Sigmoid colon (tissue), 7 donors: ENCODE measurements around the gene PRR30. TPM values are rescaled to one million over a fixed set of nuclear protein-coding genes. Genes with fewer than 3 reads are reported as not detected.

Experiments used
- DNase-seq: peaks from one replicate; pipeline ENCODE4 v3.0.0-alpha.2; 2019
- H3K27ac ChIP-seq, 4 donors: fragments of 200-600 bp; sonication (generic); one replicate each; pipeline ENCODE4 v1.5.1; 2016 to 2019; ENCODE audit warnings: mild to moderate bottlenecking in 1 of 4
- H3K27me3 ChIP-seq, 3 donors: fragments of 200-600 bp; sonication (generic); one replicate each; pipeline ENCODE4 v1.5.1; 2019; ENCODE audit warnings: mild to moderate bottlenecking in 1 of 3
- H3K36me3 ChIP-seq, 4 donors: fragments of 200-600 bp; sonication (generic); one replicate each; pipeline ENCODE4 v1.5.1; 2016 to 2019
- H3K4me1 ChIP-seq, 4 donors: fragments of 200-600 bp; sonication (generic); one replicate each; pipeline ENCODE4 v1.5.1; 2017 to 2019
- H3K4me3 ChIP-seq, 4 donors: fragments of 200-600 bp; sonication (generic); one replicate each; pipeline ENCODE4 v1.5.1; 2017 to 2019; ENCODE audit warnings: mild to moderate bottlenecking in 2 of 4, moderate library complexity in 1 of 4
- H3K9me3 ChIP-seq, 4 donors: fragments of 200-600 bp in 3 of 4; sonication (generic) in 3 of 4; one replicate each; pipeline versions ENCODE4 v1.5.1 to v1.6.1; 2013 to 2019
- CTCF ChIP-seq, 4 experiments: fragments of 450-650 bp in 3 of 4; fragments of 200-600 bp in 1 of 4; IDR thresholded peaks; one replicate each; pipeline ENCODE4 v1.5.1; 2016 to 2019; ENCODE audit warnings: antibody characterized with exemption in 4 of 4, mild to moderate bottlenecking in 3 of 4, moderate library complexity in 2 of 4
- EP300 ChIP-seq, 4 donors: sonication (generic); formaldehyde crosslinking; IDR thresholded peaks; one replicate each; pipeline ENCODE4 v1.6.1; 2017; ENCODE audit warnings: antibody characterized with exemption in 4 of 4
- POLR2A ChIP-seq, 2 donors: fragments of 450-650 bp; IDR thresholded peaks; one replicate each; pipeline ENCODE4 v1.6.1; 2016; ENCODE audit warnings: antibody characterized with exemption in 2 of 2, mild to moderate bottlenecking in 2 of 2, moderate library complexity in 2 of 2
- POLR2AphosphoS5 ChIP-seq, 4 donors: sonication (generic); formaldehyde crosslinking; IDR thresholded peaks; one replicate each; pipeline ENCODE4 v1.6.1; 2017; ENCODE audit warnings: antibody characterized with exemption in 4 of 4
- WGBS, 2 donors: extraction: QIAGEN DNeasy Blood & Tissue Kit; methylation state at CpG; one replicate each; pipeline ENCODE4 v1.1.7; 2013; 5-methylcytosine and 5-hydroxymethylcytosine counted together
- intact Hi-C: fragments of 100-400 bp; cut with DNase I; formaldehyde crosslinking; loops from one replicate; pipeline ENCODE4 v1.15.1; 2023
- polyA plus RNA-seq, 3 donors: library from polyadenylated mRNA; stranded (reverse); fragments of 200-250 nt; gene quantifications; one replicate each; pipeline ENCODE4 v1.2.3, GENCODE V29; 2013
- total RNA-seq, 4 donors: library from RNA; depleted of rRNA; stranded (reverse); fragments of >200 nt; gene quantifications; one replicate each; pipeline ENCODE4 v1.1.0, GENCODE V29; 2016
- donor health status: healthy with polysubstance abuse.
- donor health status: Bipolar disorder and iron deficiency.
- donor health status: healthy.

Gene PRR30
- total and polyA plus RNA-seq, 7 donors = not detected

GRCh38 chr2:27091746-27092695 lies 47.2 kb downstream of the PRR30 start:
- H3K9me3 ChIP-seq = no peaks in the 10 kb centered on the region
- H3K4me1 ChIP-seq = peaks cover 0 to 20% (median 13%) of the 10 kb centered on the region in 4 donors
- no peaks in the 10 kb centered on the region for H3K27me3 ChIP-seq
- no peak overlapping the region for H3K27ac ChIP-seq
- intact Hi-C loops = no loop called here
- WGBS, 2 donors = 74 to 81% methylated on average over 25 of the region's 25 CpGs
- no peak for TF ChIP-seq CTCF (IDR thresholded peaks at IDR 0.05)
- no peak for TF ChIP-seq POLR2AphosphoS5 (IDR thresholded peaks at IDR 0.05)
- TF ChIP-seq POLR2A (IDR thresholded peaks at IDR 0.05) = no peak
- no peak for TF ChIP-seq EP300 (IDR thresholded peaks at IDR 0.05)
- no peak overlapping the region for H3K4me3 ChIP-seq
- no peaks in the 10 kb centered on the region for H3K36me3 ChIP-seq
- DNase-seq = no peak

GRCh38 chr2:27089111-27089954 lies 49.9 kb downstream of the PRR30 start:
- no peaks in the 10 kb centered on the region for H3K36me3 ChIP-seq
- intact Hi-C loops = loop anchor here (5.0 kb wide), 2 partner anchors 57 to 123 kb away; partner anchors contain the start of genes ATRAID, SLC5A6 and TMEM214
- H3K27me3 ChIP-seq = no peaks in the 10 kb centered on the region
- no peak overlapping the region for H3K4me3 ChIP-seq
- peaks cover 0 to 31% (median 26%) of the 10 kb centered on the region in 4 donors for H3K4me1 ChIP-seq
- no peak for TF ChIP-seq EP300 (IDR thresholded peaks at IDR 0.05)
- no peak for TF ChIP-seq POLR2AphosphoS5 (IDR thresholded peaks at IDR 0.05)
- TF ChIP-seq CTCF (IDR thresholded peaks at IDR 0.05) = no peak
- TF ChIP-seq POLR2A (IDR thresholded peaks at IDR 0.05) = no peak
- H3K27ac ChIP-seq = no peak overlapping the region
- 92 to 94% methylated on average over 14 of the region's 14 CpGs for WGBS, 2 donors
- DNase-seq = no peak
- no peaks in the 10 kb centered on the region for H3K9me3 ChIP-seq

GRCh38 chr2:27088634-27089033 lies 50.6 kb downstream of the PRR30 start:
- intact Hi-C loops = loop anchor here (5.0 kb wide), 2 partner anchors 56 to 124 kb away; partner anchors contain the start of genes ATRAID, SLC5A6 and TMEM214

More at GRCh38 chr2:27088634-27089033, 50.6 kb downstream of the PRR30 start:
- Histone ChIP-seq H3K9me3 (no peaks in the 10 kb centered on the region), H3K27me3 (no peaks in the 10 kb centered on the region), H3K36me3 (peaks cover 0 to 3% (median 0%) of the 10 kb centered on the region in 4 donors), H3K27ac (no peak overlapping the region), H3K4me1 (peaks cover 0 to 38% (median 33%) of the 10 kb centered on the region in 4 donors), H3K4me3 (no peak overlapping the region)
- DNase-seq = no peak
- 56 to 88% methylated on average over 6 of the region's 6 CpGs for whole genome bisulfite sequencing, 2 donors
- no peak for TF ChIP-seq CTCF (IDR thresholded peaks at IDR 0.05)
- TF ChIP-seq POLR2A (IDR thresholded peaks at IDR 0.05) = no peak
- no peak for TF ChIP-seq POLR2AphosphoS5 (IDR thresholded peaks at IDR 0.05)
- TF ChIP-seq EP300 (IDR thresholded peaks at IDR 0.05) = no peak
